ENCODE results near the gene SCAI. TPM values are rescaled to one million over a fixed set of nuclear protein-coding genes. Genes with fewer than 3 reads are reported as not detected.

Gene SCAI
- total and polyA plus RNA-seq, 9 of the 15 experiments (the other 6 are each of a cell fraction or from before 2014, with no cell fraction given) = 0.70 to 12.4 (median 4.2) TPM

DNA sequence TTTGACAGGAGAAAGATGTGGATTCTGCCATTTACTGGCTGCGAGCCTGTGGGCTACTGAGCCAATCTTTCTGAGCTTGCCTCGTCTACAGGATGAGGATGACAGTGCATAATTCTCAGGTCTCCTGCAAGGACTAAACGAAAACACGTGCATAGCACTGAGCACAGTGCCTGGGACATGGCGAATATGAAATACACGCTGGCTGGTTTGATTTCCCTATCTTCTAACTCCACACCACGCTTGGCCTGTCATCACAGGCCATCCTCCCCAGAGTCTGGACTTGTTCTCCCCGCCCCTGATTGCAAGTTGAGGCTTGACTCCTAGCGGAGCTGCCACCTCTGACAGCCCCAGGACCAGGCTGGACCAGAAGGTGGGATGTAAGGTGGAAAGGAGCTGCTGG, 243.5 kb downstream of the SCAI start (continued):
- TF ChIP-seq RAD21 (CRISPR knock-in tag; conservative IDR thresholded peaks at IDR 0.05 in 1 of 2, IDR thresholded peaks at IDR 0.05 in 1 of 2) (peak in 1 of 2 experiments; percentile 13; a peak in 1 of 4 replicates), YY1 (IDR thresholded peaks at IDR 0.05; ENCODE audit: borderline replicate concordance in 1 of 3, control insufficient read depth in 1 of 3, extremely low read depth in 1 of 3, insufficient read depth in 3 of 3, insufficient read length in 1 of 3, insufficient replicate concordance in 2 of 3, low read depth in 1 of 3, low read length in 2 of 3) (no peak), RCOR1 (IDR thresholded peaks at IDR 0.05; ENCODE audit: borderline replicate concordance in 1 of 2, low read depth in 2 of 2, low read length in 2 of 2) (peak in 1 of 2 experiments; percentile 64; a peak in 2 of 4 replicates), CXXC5 (CRISPR knock-in tag; IDR thresholded peaks at IDR 0.05) (peak; percentile 73), FOXA3 (CRISPR knock-in tag; conservative IDR thresholded peaks at IDR 0.05 in 1 of 2, IDR thresholded peaks at IDR 0.05 in 1 of 2) (peak in 1 of 2 experiments; percentile 65; a peak in 1 of 4 replicates), NCOA4 (IDR thresholded peaks at IDR 0.05; ENCODE audit: partially characterized antibody) (no peak), NFIC (IDR thresholded peaks at IDR 0.05) (0 out of 2 replicates have a peak, but pooled peaks have one; percentile 25), NR2C2 (CRISPR knock-in tag; IDR thresholded peaks at IDR 0.05) (no peak), NR2C2 (tag; IDR thresholded peaks at IDR 0.05) (no peak), ATF1 (CRISPR knock-in tag; IDR thresholded peaks at IDR 0.05) (no peak), ATF1 (tag; IDR thresholded peaks at IDR 0.05) (peak; percentile 39), HDAC2 (IDR thresholded peaks at IDR 0.05) (peak; percentile 68; the same call in 1 of the 2 replicates), CBX3 (IDR thresholded peaks at IDR 0.05; ENCODE audit: borderline replicate concordance in 1 of 2, low read length in 2 of 2) (peak in 1 of 2 experiments; percentile 57; a peak in 1 of 3 replicates), MAFF (IDR thresholded peaks at IDR 0.05; ENCODE audit: low read length) (peak; percentile 90), RB1 (IDR thresholded peaks at IDR 0.05; ENCODE audit: low read depth) (no peak), MAFG (tag; conservative IDR thresholded peaks at IDR 0.05) (peak; percentile 98), ZNF316 (IDR thresholded peaks at IDR 0.05) (peak; percentile 95), HOXB6 (CRISPR knock-in tag; IDR thresholded peaks at IDR 0.05; ENCODE audit: borderline replicate concordance) (no peak), ZNF134 (CRISPR knock-in tag; conservative IDR thresholded peaks at IDR 0.05) (no peak), CBFA2T3 (IDR thresholded peaks at IDR 0.05) (peak; percentile 87), DMBX1 (CRISPR knock-in tag; IDR thresholded peaks at IDR 0.05; ENCODE audit: borderline replicate concordance) (peak; percentile 57; the same call in 1 of the 2 replicates), SAP30 (IDR thresholded peaks at IDR 0.05; ENCODE audit: borderline replicate concordance, insufficient read depth, low read depth, low read length, poor library complexity, severe bottlenecking) (no peak), MAFK (IDR thresholded peaks at IDR 0.05; ENCODE audit: low read length) (peak; percentile 80; the same call in 1 of the 2 replicates), HDAC1 (IDR thresholded peaks at IDR 0.05) (peak in 1 of 2 experiments; percentile 75; a peak in 2 of 4 replicates), HDAC8 (tag; IDR thresholded peaks at IDR 0.05) (no peak)
- TF ChIP-seq, protein P1, sequence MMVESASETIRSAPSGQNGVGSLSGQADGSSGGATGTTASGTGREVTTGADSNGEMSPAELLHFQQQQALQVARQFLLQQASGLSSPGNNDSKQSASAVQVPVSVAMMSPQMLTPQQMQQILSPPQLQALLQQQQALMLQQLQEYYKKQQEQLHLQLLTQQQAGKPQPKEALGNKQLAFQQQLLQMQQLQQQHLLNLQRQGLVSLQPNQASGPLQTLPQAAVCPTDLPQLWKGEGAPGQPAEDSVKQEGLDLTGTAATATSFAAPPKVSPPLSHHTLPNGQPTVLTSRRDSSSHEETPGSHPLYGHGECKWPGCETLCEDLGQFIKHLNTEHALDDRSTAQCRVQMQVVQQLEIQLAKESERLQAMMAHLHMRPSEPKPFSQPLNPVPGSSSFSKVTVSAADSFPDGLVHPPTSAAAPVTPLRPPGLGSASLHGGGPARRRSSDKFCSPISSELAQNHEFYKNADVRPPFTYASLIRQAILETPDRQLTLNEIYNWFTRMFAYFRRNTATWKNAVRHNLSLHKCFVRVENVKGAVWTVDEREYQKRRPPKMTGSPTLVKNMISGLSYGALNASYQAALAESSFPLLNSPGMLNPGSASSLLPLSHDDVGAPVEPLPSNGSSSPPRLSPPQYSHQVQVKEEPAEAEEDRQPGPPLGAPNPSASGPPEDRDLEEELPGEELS (CRISPR knock-in tag; IDR thresholded peaks at IDR 0.05; ENCODE audit: borderline replicate concordance) = no peak
- TF ChIP-seq, protein P2, sequence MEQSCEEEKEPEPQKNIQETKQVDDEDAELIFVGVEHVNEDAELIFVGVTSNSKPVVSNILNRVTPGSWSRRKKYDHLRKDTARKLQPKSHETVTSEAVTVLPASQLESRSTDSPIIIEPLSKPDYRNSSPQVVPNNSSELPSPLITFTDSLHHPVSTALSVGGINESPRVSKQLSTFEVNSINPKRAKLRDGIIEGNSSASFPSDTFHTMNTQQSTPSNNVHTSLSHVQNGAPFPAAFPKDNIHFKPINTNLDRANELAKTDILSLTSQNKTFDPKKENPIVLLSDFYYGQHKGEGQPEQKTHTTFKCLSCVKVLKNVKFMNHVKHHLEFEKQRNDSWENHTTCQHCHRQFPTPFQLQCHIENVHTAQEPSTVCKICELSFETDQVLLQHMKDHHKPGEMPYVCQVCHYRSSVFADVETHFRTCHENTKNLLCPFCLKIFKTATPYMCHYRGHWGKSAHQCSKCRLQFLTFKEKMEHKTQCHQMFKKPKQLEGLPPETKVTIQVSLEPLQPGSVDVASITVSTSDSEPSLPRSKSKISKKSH (CRISPR knock-in tag; IDR thresholded peaks at IDR 0.05) = no peak

Measured in K562 (cell line).